GM12878 (cell line): ENCODE measurements around the gene CHRM2. TPM values are rescaled to one million over a fixed set of nuclear protein-coding genes. Genes with fewer than 3 reads are reported as not detected.

Experiments used
- ATAC-seq: fragments of 200-7000 bp; cut with Tn5 transposase; 3 replicates; pipeline ENCODE4 v1.9.1; 2020; ENCODE audit warnings: mild to moderate bottlenecking, moderate library complexity
- BruUV-seq: library from RNA; stranded (reverse); fragments of 400-500 nt; replicated peaks from 2 replicates; lab custom pipeline; 2021; lab: Mats Ljungman, UMichigan
- CTCF ChIA-PET: fragments of 300-600 bp; sonication (Branson Sonifier 250); formaldehyde crosslinking; extraction: SDS; loops from one replicate; lab custom pipeline; 2021; ENCODE audit warnings: inconsistent platforms; lab: Yijun Ruan, JAX
- POLR2A ChIA-PET: fragments of 350-600 bp; formaldehyde crosslinking; extraction: SDS; loops from one replicate; lab custom pipeline; 2021; ENCODE audit warnings: inconsistent platforms; lab: Charles Lee
- RAD21 ChIA-PET: fragments of 300-600 bp; sonication (Branson Sonifier 250); formaldehyde crosslinking; loops from one replicate; lab custom pipeline; 2023; ENCODE audit warnings: antibody characterized with exemption; ENCODE audit not compliant: unreplicated experiment; lab: Charles Lee
- SMC1A ChIA-PET: fragments of 300-600 bp; sonication (Branson Sonifier 250); formaldehyde crosslinking; loops from one replicate; lab custom pipeline; 2023; ENCODE audit not compliant: unreplicated experiment, uncharacterized antibody; lab: Charles Lee
- DNase-seq: peaks from one replicate; pipeline ENCODE4 v3.0.0-alpha.2; 2011; ENCODE audit warnings: low read depth, low spot score
- FAIRE-seq: peaks from 3 replicates; lab custom pipeline; 2011; peaks lifted over from hg19 to GRCh38; lab: Jason Lieb, UNC
- H2AFZ ChIP-seq: 2 replicates; pipeline ENCODE4 v1.6.0; 2011; ENCODE audit warnings: low read depth, low read length, control low read depth; ENCODE audit not compliant: control insufficient read depth
- H3K27ac ChIP-seq: 2 replicates; pipeline ENCODE4 v1.5.1; 2011; ENCODE audit warnings: control low read depth; ENCODE audit not compliant: control insufficient read depth, insufficient read depth
- H3K27me3 ChIP-seq, 2 experiments: replicated peaks in 1 of 2; 2 replicates each; pipeline versions ENCODE4 v1.6.0 to v1.6.1; 2011; ENCODE audit warnings: low read length in 1 of 2; ENCODE audit not compliant: control insufficient read depth in 2 of 2, insufficient read depth in 2 of 2
- H3K36me3 ChIP-seq, 2 experiments: 2 replicates each; pipeline ENCODE4 v1.5.1; 2011; ENCODE audit warnings: low read length in 1 of 2; ENCODE audit not compliant: control insufficient read depth in 2 of 2, insufficient read depth in 2 of 2
- H3K4me1 ChIP-seq: 2 replicates; pipeline ENCODE4 v1.6.1; 2011; ENCODE audit warnings: mild to moderate bottlenecking, low read length, moderate library complexity, mixed read lengths; ENCODE audit not compliant: control insufficient read depth, insufficient read depth
- H3K4me2 ChIP-seq: 2 replicates; pipeline ENCODE4 v1.6.0; 2011; ENCODE audit warnings: control low read depth; ENCODE audit not compliant: control insufficient read depth, insufficient read depth
- H3K4me3 ChIP-seq: fragments of 200-600 bp; sonication (generic); 2 replicates; pipeline ENCODE4 v1.5.1; 2016
- H3K79me2 ChIP-seq: 2 replicates; pipeline ENCODE4 v1.6.0; 2011; ENCODE audit warnings: low read length; ENCODE audit not compliant: control insufficient read depth, insufficient read depth
- H3K9ac ChIP-seq: 2 replicates; pipeline ENCODE4 v1.8.0; 2011; ENCODE audit warnings: low read length, control low read depth, mixed read lengths; ENCODE audit not compliant: control insufficient read depth, insufficient read depth
- H3K9me3 ChIP-seq: replicated peaks from 3 replicates; pipeline ENCODE4 v1.5.1; 2011; ENCODE audit warnings: mild to moderate bottlenecking, low read length; ENCODE audit not compliant: control insufficient read depth, insufficient read depth
- H4K20me1 ChIP-seq: 2 replicates; pipeline ENCODE4 v1.6.0; 2011; ENCODE audit not compliant: control insufficient read depth, insufficient read depth
- CREB1 ChIP-seq: IDR thresholded peaks from 2 replicates; pipeline ENCODE4 v1.6.1; 2012; ENCODE audit warnings: low read depth, mild to moderate bottlenecking, inconsistent platforms
- IKZF2 ChIP-seq, 2 experiments: fragments of 450-650 bp; IDR thresholded peaks; 2 replicates each; pipeline ENCODE4 v1.6.1; 2017; ENCODE audit warnings: mild to moderate bottlenecking in 2 of 2, moderate library complexity in 2 of 2
- IRF3 ChIP-seq: fragments of 450-650 bp; IDR thresholded peaks from 2 replicates; pipeline ENCODE4 v1.6.1; 2014; ENCODE audit warnings: mild to moderate bottlenecking
- RFX5 ChIP-seq: IDR thresholded peaks from 2 replicates; pipeline ENCODE4 v1.6.1; 2011; ENCODE audit warnings: low read depth, low read length, improper control_type of control experiment
- TCF7 ChIP-seq: IDR thresholded peaks from 2 replicates; pipeline ENCODE4 v1.6.1; 2014; ENCODE audit warnings: antibody characterized with exemption, borderline replicate concordance
- ZNF274 ChIP-seq: IDR thresholded peaks from one replicate; pipeline ENCODE4 v1.8.0; 2011; ENCODE audit not compliant: insufficient read length, insufficient read depth
- WGBS: methylation state at CpG from one replicate; pipeline ENCODE4 v1.1.6; 2016; ENCODE audit warnings: low lambda C conversion rate; ENCODE audit not compliant: insufficient replicate concordance, insufficient coverage; ENCODE audit errors: missing lambda C conversion rate; 5-methylcytosine and 5-hydroxymethylcytosine counted together
- in situ Hi-C: fragments of 300-500 bp; cut with MboI; formaldehyde crosslinking; loops from 9 replicates; pipeline ENCODE4 v1.14.3; 2018; ENCODE audit warnings: mixed read lengths
- intact Hi-C: fragments of 100-400 bp; cut with micrococcal nuclease; formaldehyde crosslinking; loops from one replicate; pipeline ENCODE4 v1.14.2; 2022; ENCODE audit not compliant: unreplicated experiment
- polyA plus RNA-seq, 11 experiments: library from polyadenylated mRNA; depleted of rRNA in 4 of 11; unstranded in 6 of 11; stranded (reverse) in 5 of 11; fragments of >200 nt; fragmentation: Nextera tagmentation in 4 of 11; fragmentation: Illumina TruSeq in 1 of 11; extraction: Ambion mirVana in 4 of 11; extraction: Trizol in 1 of 11; gene quantifications; 1 replicate in 1 of 11; 2 replicates in 10 of 11; pipeline versions ENCODE4 v1.2.1 to v1.2.3, GENCODE V29; 2011 to 2016; ENCODE audit warnings: inconsistent platforms in 2 of 11, missing spikeins in 2 of 11, low read depth in 1 of 11
- total RNA-seq, 4 experiments: library from RNA; depleted of rRNA in 3 of 4; stranded (reverse); fragments of >200 nt in 3 of 4; fragmentation: Illumina TruSeq in 1 of 4; extraction: Trizol in 1 of 4; gene quantifications; 2 replicates each; pipeline versions ENCODE4 v1.2.1 to v1.2.3, GENCODE V29; 2013 to 2021

Gene CHRM2
- total and polyA plus RNA-seq, 10 of the 15 experiments (the other 5 are each of a cell fraction or from before 2014, with no cell fraction given), result 0.05 TPM; not detected in 9

GRCh38 chr7:136847858-136848257 lies 20.6 kb upstream of the CHRM2 start (continued):
- no peak for TF ChIP-seq TCF7
- TF ChIP-seq ZNF274, result no peak

GRCh38 chr7:136853654-136854053 lies 14.8 kb upstream of the CHRM2 start:
- FAIRE-seq (no peak), ATAC-seq (no peak), DNase-seq (no peak)
- H3K9ac ChIP-seq, result no peak overlapping the region
- no TSS peak for BruUV-seq
- in situ Hi-C loops, result no loop called here
- H3K4me1 ChIP-seq, result no peaks in the 10 kb centered on the region
- no peaks in the 10 kb centered on the region for H3K36me3 ChIP-seq
- H3K9me3 ChIP-seq, result no peaks in the 10 kb centered on the region
- H3K27me3 ChIP-seq, result no peaks in the 10 kb centered on the region
- H3K79me2 ChIP-seq, result no peaks in the 10 kb centered on the region
- H4K20me1 ChIP-seq, result no peaks in the 10 kb centered on the region
- no peak overlapping the region for H3K4me2 ChIP-seq
- no peak overlapping the region for H3K4me3 ChIP-seq
- RAD21 ChIA-PET, result no interaction called here
- no peak overlapping the region for H2AFZ ChIP-seq
- intact Hi-C loops, result no loop called here
- 13% methylated on average over 2 of the region's 2 CpGs for WGBS
- CTCF ChIA-PET, result interaction anchor here (1.2 kb wide), 1 partner anchor 15 kb away, joined by 5 read pairs; no protein-coding TSS in a partner anchor
- H3K27ac ChIP-seq, result no peak overlapping the region
- POLR2A ChIA-PET, result no interaction called here
- TF ChIP-seq RFX5, result no peak
- TF ChIP-seq IRF3, result no peak
- no peak for TF ChIP-seq IKZF2 (IDR thresholded peaks at IDR 0.05)
- TF ChIP-seq CREB1, result no peak
- SMC1A ChIA-PET, result no interaction called here
